Panc1 (cell line): Measurements from ENCODE around the gene TIGD3. TPM values are rescaled to one million over a fixed set of nuclear protein-coding genes. Genes with fewer than 3 reads are reported as not detected.

ENCODE experiments used
- ATAC-seq: fragments of 200-7000 bp; cut with Tn5 transposase; 2 replicates; pipeline ENCODE4 v1.9.1; 2020; ENCODE audit warnings: mild to moderate bottlenecking, moderate library complexity
- BruUV-seq: library from RNA; stranded (reverse); fragments of 400-500 nt; replicated peaks from 2 replicates; lab custom pipeline; 2021; lab: Mats Ljungman, UMichigan
- CTCF ChIA-PET: fragments of 300-600 bp; sonication (Branson Sonifier 250); formaldehyde crosslinking; loops from one replicate; lab custom pipeline; 2022; ENCODE audit warnings: antibody characterized with exemption; lab: Charles Lee
- POLR2A ChIA-PET: fragments of 300-600 bp; sonication (Branson Sonifier 250); formaldehyde crosslinking; loops from one replicate; lab custom pipeline; 2022; ENCODE audit warnings: antibody characterized with exemption; lab: Charles Lee
- DNase-seq: peaks from one replicate; pipeline ENCODE4 v3.0.0-alpha.2; 2010; ENCODE audit warnings: low read depth, low spot score
- H3K27ac ChIP-seq: 2 replicates; pipeline ENCODE4 v1.5.1; 2011; ENCODE audit warnings: mild to moderate bottlenecking, low read length, inconsistent platforms
- H3K27me3 ChIP-seq: fragments of 200-500 bp; sonication (Bioruptor generic); 2 replicates; pipeline ENCODE4 v1.6.0; 2014; ENCODE audit warnings: low read length, inconsistent platforms; ENCODE audit not compliant: control insufficient read depth, insufficient read depth
- H3K36me3 ChIP-seq: fragments of 200-500 bp; sonication (Bioruptor generic); 2 replicates; pipeline ENCODE4 v1.5.1; 2014; ENCODE audit warnings: inconsistent platforms, mild to moderate bottlenecking, low read length, moderate library complexity; ENCODE audit not compliant: control insufficient read depth, insufficient read depth
- H3K4me1 ChIP-seq: 2 replicates; pipeline ENCODE4 v1.5.1; 2011; ENCODE audit warnings: inconsistent platforms, mild to moderate bottlenecking, low read length, moderate library complexity; ENCODE audit not compliant: control insufficient read depth, insufficient read depth
- H3K4me3 ChIP-seq, 2 experiments: 2 replicates each; pipeline ENCODE4 v1.5.1; 2011 to 2012; ENCODE audit warnings: low read depth in 2 of 2, low read length in 2 of 2, mild to moderate bottlenecking in 2 of 2, inconsistent platforms in 1 of 2, moderate library complexity in 1 of 2
- H3K9me3 ChIP-seq: fragments of 200-500 bp; sonication (Bioruptor generic); 2 replicates; pipeline ENCODE4 v1.5.1; 2014; ENCODE audit warnings: low read depth, mild to moderate bottlenecking, inconsistent platforms, low read length, moderate library complexity; ENCODE audit not compliant: control insufficient read depth, insufficient read depth
- CTCF ChIP-seq: fragments of 450-650 bp; IDR thresholded peaks from 2 replicates; pipeline ENCODE4 v1.5.1; 2017; ENCODE audit warnings: mild to moderate bottlenecking
- POLR2AphosphoS5 ChIP-seq: IDR thresholded peaks from 2 replicates; pipeline ENCODE4 v1.6.1; 2012; ENCODE audit warnings: mild to moderate bottlenecking, low read depth, low read length, moderate library complexity
- REST ChIP-seq, 2 experiments: IDR thresholded peaks; 2 replicates each; pipeline ENCODE4 v1.6.1; 2011 to 2012; ENCODE audit warnings: low read depth in 2 of 2, control low read depth in 1 of 2, low read length in 1 of 2, mild to moderate bottlenecking in 1 of 2, moderate library complexity in 1 of 2; ENCODE audit not compliant: insufficient read depth in 1 of 2
- SIN3A ChIP-seq: IDR thresholded peaks from 2 replicates; pipeline ENCODE4 v1.6.1; 2012; ENCODE audit warnings: low read depth, mild to moderate bottlenecking, low read length, moderate library complexity, borderline replicate concordance; ENCODE audit not compliant: insufficient read depth
- TCF7L2 ChIP-seq: IDR thresholded peaks from 2 replicates; pipeline ENCODE4 v1.6.1; 2011; ENCODE audit warnings: mild to moderate bottlenecking, low read depth, low read length, inconsistent platforms
- in situ Hi-C: cut with HindIII; loops from 2 replicates; pipeline ENCODE4 v1.10.0; 2016; ENCODE audit warnings: low sequenced_read_pairs, low pct_unique_long_range_greater_than_20kb
- intact Hi-C: fragments of 100-400 bp; cut with micrococcal nuclease; formaldehyde crosslinking; loops from one replicate; pipeline ENCODE4 v1.10.0; 2022; ENCODE audit not compliant: unreplicated experiment
- total RNA-seq: library from RNA; stranded (reverse); gene quantifications from one replicate; pipeline ENCODE4 v1.2.1, GENCODE V29; 2021; ENCODE audit not compliant: unreplicated experiment

The TIGD3 gene
- total RNA-seq, 1 experiment from 2014 or later: 2.4 TPM

- peak within 1 kb of the TSS; percentile 92 for H3K27ac ChIP-seq
- no peaks in the 10 kb centered on the region for H3K27me3 ChIP-seq
- ATAC-seq (peak; percentile 67), DNase-seq (peak; percentile 17)
- CTCF ChIA-PET: interaction anchor here (0.6 to 0.7 kb wide), 2 partner anchors 25 to 247 kb away, joined by 3 to 5 read pairs; no protein-coding TSS in a partner anchor
- peaks cover 73% of the 10 kb centered on the region for H3K4me1 ChIP-seq
- peak within 1 kb of the TSS; percentile 84 to 88 for H3K4me3 ChIP-seq
- POLR2A ChIA-PET: interaction anchor here (0.7 to 1.0 kb wide), 2 partner anchors 85 to 112 kb away, joined by 3 to 4 read pairs; partner anchors contain the start of gene MALAT1
- BruUV-seq: TSS peak; percentile 77
- intact Hi-C loops (no loop called here), in situ Hi-C loops (no loop called here)
- H3K9me3 ChIP-seq: no peaks in the 10 kb centered on the region
- H3K36me3 ChIP-seq: no peaks in the 10 kb centered on the region; the same call in 1 of the 2 replicates
- TF ChIP-seq CTCF (no peak), POLR2AphosphoS5 (peak; percentile 89), REST (IDR thresholded peaks at IDR 0.05; ENCODE audit: insufficient read depth in 1 of 2, low read depth in 2 of 2, low read length in 1 of 2) (peak in 1 of 2 experiments; percentile 40; a peak in 1 of 4 replicates), SIN3A (peak; percentile 34; the same call in 1 of the 2 replicates)
These were observed 32.0 kb downstream of the TIGD3 start, which contains the start of gene FRMD8 for GRCh38 chr11:65386307-65387140. Gene FRMD8, plus strand, starts transcription at chr11:65386637. Its CDS starts 400 bp downstream, at chr11:65387037.

GRCh38 chr11:65388731-65389130 is 34.2 kb downstream of the TIGD3 start:
- H3K4me3 ChIP-seq: peak overlapping the region in 1 of 2 experiments; percentile 5; a peak in 1 of 4 replicates

More at GRCh38 chr11:65388731-65389130, 34.2 kb downstream of the TIGD3 start:
- CTCF ChIA-PET: no interaction called here
- ATAC-seq (no peak), DNase-seq (no peak)
- Histone ChIP-seq H3K27ac (peak overlapping the region; percentile 78), H3K4me1 (peaks cover 60% of the 10 kb centered on the region), H3K27me3 (no peaks in the 10 kb centered on the region), H3K9me3 (no peaks in the 10 kb centered on the region), H3K36me3 (no peaks in the 10 kb centered on the region; the same call in 1 of the 2 replicates)
- no peak for TF ChIP-seq TCF7L2
- no peak for TF ChIP-seq POLR2AphosphoS5
- no peak for TF ChIP-seq REST (IDR thresholded peaks at IDR 0.05; ENCODE audit: insufficient read depth in 1 of 2, low read depth in 2 of 2, low read length in 1 of 2)
- no peak for TF ChIP-seq SIN3A
- TF ChIP-seq CTCF: no peak
- intact Hi-C loops (no loop called here), in situ Hi-C loops (no loop called here)
- POLR2A ChIA-PET: interaction anchor here (0.5 to 1.2 kb wide), 3 partner anchors 24 to 1356 kb away, joined by 7 to 9 read pairs (median 8); no protein-coding TSS in a partner anchor
- no TSS peak for BruUV-seq
